ENCODE data around the gene LIN54.
A peak's percentile ranks its signal among the peaks of the same experiment; 100 is the strongest.

GRCh38 chr4:82900411-82901182 is 110.0 kb downstream of the LIN54 start, which contains the start of gene THAP9:
- TF ChIP-seq CREB1 (CRISPR knock-in tag; IDR thresholded peaks at IDR 0.05) (no peak), FOXP1 (CRISPR knock-in tag; IDR thresholded peaks at IDR 0.05; ENCODE audit: borderline replicate concordance) (peak; percentile 30; the same call in 1 of the 2 replicates), NFYB (CRISPR knock-in tag; conservative IDR thresholded peaks at IDR 0.05; ENCODE audit: low read depth) (peak; percentile 93), CBFB (CRISPR knock-in tag; IDR thresholded peaks at IDR 0.05; ENCODE audit: low read depth) (no peak), TP53 (CRISPR knock-in tag; IDR thresholded peaks at IDR 0.05) (no peak), JUN (CRISPR knock-in tag; IDR thresholded peaks at IDR 0.05) (no peak), ESRRA (CRISPR knock-in tag; IDR thresholded peaks at IDR 0.05; ENCODE audit: borderline replicate concordance) (0 out of 2 replicates have a peak, but pooled peaks have one; percentile 43)
- TF ChIP-seq, protein P1, sequence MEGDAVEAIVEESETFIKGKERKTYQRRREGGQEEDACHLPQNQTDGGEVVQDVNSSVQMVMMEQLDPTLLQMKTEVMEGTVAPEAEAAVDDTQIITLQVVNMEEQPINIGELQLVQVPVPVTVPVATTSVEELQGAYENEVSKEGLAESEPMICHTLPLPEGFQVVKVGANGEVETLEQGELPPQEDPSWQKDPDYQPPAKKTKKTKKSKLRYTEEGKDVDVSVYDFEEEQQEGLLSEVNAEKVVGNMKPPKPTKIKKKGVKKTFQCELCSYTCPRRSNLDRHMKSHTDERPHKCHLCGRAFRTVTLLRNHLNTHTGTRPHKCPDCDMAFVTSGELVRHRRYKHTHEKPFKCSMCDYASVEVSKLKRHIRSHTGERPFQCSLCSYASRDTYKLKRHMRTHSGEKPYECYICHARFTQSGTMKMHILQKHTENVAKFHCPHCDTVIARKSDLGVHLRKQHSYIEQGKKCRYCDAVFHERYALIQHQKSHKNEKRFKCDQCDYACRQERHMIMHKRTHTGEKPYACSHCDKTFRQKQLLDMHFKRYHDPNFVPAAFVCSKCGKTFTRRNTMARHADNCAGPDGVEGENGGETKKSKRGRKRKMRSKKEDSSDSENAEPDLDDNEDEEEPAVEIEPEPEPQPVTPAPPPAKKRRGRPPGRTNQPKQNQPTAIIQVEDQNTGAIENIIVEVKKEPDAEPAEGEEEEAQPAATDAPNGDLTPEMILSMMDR (IDR thresholded peaks at IDR 0.05): no peak
- TF ChIP-seq, protein P2, sequence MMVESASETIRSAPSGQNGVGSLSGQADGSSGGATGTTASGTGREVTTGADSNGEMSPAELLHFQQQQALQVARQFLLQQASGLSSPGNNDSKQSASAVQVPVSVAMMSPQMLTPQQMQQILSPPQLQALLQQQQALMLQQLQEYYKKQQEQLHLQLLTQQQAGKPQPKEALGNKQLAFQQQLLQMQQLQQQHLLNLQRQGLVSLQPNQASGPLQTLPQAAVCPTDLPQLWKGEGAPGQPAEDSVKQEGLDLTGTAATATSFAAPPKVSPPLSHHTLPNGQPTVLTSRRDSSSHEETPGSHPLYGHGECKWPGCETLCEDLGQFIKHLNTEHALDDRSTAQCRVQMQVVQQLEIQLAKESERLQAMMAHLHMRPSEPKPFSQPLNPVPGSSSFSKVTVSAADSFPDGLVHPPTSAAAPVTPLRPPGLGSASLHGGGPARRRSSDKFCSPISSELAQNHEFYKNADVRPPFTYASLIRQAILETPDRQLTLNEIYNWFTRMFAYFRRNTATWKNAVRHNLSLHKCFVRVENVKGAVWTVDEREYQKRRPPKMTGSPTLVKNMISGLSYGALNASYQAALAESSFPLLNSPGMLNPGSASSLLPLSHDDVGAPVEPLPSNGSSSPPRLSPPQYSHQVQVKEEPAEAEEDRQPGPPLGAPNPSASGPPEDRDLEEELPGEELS (CRISPR knock-in tag; IDR thresholded peaks at IDR 0.05): peak; percentile 67; the same call in 1 of the 2 replicates
- TF ChIP-seq, protein P3, sequence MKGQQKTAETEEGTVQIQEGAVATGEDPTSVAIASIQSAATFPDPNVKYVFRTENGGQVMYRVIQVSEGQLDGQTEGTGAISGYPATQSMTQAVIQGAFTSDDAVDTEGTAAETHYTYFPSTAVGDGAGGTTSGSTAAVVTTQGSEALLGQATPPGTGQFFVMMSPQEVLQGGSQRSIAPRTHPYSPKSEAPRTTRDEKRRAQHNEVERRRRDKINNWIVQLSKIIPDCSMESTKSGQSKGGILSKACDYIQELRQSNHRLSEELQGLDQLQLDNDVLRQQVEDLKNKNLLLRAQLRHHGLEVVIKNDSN (CRISPR knock-in tag; IDR thresholded peaks at IDR 0.05): peak; percentile 70
